Activated effector memory CD4-positive, alpha-beta T cell treated with Interleukin-2 at 50 U/mL for 16 hours (primary cell): ENCODE data around the gene CMIP.
"Not testable (repeated sequence)": the region's sequence is repeated elsewhere in the genome, so short reads cannot be mapped to it uniquely, and the experiment has no call there.

Experiments
- DNase-seq: peaks from one replicate; pipeline ENCODE4 v3.0.0-alpha.2; 2020

CMIP gene

DNA sequence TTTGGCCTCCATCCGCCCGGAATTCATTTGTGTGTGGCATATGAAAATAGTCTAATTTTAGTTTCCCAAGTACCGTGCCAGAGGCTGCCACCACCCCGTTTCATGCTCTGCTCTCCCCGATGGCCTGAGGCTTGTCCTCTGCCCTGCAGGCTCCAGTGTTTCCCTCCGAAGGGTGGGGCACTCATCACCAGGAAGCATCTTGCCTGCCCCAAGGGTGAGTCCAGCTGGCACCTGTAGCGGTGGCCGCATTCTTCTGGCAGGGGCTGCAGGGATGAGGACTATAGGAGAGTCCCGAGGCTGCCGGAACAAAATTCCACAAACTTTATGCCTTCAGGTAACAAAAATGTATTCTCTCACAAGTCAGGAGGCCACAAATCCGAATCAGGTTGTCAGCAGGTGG is 23.1 kb upstream of the CMIP start:
- DNase-seq = no peak

DNA sequence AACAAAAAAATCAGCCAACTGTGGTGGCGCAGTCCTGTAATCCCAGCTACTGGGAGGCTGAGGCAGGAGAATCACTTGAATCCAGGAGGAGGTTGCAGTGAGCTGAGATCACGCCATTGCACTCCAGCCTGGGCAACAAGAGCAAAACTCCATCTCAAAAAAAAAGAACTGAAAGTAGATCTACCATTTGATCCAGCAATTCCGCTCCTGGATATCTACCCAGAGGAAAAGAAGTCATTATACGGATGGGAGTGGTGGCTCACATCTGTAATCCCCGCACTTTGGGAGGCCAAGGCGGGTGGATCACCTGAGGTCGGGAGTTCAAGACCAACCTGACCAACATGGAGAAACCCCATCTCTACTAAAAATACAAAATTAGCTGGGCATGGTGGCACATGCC is 22.5 kb upstream of the CMIP start:
- not testable (repeated sequence) for DNase-seq

DNA sequence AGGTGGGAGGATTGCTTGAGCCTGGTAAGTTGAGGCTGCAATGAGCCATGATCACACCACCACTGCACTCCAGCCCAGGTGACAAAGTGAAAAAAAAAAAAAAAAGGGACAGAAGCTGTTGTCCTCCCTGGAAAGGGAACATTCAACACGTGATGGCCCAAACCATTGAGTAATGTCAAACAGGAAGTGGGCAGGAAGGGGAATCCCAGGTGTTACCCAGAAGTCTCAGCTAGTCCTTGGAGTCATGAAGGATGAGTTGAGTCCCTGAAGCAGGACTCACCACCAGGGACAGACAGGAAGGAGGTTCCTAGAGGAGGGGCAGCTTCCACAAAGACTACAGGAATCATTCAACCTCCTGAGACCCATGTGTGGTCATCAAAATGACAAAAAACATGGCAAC is 19.8 kb upstream of the CMIP start:
- DNase-seq = no peak

DNA sequence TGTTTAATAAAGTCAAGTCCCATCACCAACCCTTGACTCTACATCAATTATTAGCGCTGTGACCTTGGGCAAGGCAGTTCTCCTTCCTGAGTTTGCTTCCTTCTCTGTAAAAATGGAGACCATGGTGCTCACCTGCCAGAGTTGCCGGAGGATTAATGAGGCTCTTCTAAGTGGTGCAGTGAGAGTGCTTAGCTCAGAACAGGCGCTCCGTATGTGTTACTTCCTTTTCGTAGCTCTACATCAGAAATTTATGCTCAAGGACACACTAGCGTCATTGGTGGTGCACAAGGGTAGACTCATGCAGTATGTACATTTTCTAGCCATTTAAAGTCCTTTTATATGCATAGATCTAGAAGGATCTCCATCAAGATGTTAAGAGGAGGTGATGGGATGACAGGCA is 17.4 kb upstream of the CMIP start:
- DNase-seq = no peak

DNA sequence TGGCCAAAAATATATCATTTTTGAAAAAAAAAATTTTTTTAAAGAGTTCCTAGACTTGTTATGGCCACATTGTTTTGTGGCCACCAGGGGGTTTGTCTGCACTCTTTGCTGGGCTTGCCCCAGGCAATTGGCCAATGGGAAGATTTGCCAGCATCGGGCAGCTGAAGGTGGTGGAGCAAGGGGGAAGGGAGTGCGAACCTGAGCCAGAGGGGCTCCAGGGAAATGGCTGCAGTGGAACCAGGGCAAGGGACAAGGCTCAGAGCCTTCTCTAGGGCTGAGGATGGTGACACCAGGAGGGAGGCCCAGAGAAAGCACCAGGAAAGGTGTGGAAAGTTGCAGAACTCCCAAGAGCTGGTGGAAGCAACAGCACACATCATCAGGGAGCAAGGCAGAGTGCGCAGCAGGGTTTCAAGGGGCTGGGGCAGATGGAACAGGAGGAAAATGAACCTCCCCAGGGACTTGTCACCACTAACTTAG is 15.5 kb upstream of the CMIP start:
- DNase-seq = no peak

DNA sequence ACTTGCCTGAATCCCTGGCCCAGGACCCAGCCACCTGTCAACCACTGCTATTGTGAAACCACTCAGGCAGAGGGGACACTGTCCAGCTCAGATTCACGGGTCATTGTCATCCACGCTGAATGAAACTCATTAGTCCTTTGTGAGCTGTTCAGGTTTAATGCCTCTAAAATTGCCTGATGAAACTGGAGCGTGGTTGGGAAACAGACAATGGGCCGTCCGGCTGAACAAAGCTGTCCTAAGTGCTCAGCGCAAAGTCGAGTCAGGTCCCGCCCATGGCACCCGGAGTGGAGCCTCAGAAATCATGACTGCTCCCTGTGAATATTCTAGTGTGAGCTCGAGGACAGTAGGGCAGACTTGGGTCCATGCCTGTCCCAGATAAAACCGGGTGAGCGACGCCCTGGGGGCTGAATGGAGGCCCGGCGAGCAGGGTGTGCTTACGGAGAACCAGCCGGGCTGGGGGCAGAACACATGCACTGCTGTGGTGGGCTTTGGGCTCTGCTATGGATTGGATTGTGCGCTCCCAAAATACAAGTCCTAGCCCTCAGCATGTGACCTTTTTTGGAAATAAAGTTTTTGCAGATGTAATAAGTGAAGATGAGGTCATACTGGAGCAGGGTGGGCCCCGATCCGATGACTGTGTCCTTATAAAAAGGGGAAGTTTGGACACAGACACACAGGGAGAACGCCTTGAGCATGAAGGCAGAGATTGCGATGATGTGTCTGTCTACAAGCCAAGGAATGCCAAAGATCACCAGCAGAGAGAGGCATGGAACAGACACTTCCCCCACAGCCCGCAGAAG is 12.9 kb upstream of the CMIP start:
- DNase-seq = no peak

DNA sequence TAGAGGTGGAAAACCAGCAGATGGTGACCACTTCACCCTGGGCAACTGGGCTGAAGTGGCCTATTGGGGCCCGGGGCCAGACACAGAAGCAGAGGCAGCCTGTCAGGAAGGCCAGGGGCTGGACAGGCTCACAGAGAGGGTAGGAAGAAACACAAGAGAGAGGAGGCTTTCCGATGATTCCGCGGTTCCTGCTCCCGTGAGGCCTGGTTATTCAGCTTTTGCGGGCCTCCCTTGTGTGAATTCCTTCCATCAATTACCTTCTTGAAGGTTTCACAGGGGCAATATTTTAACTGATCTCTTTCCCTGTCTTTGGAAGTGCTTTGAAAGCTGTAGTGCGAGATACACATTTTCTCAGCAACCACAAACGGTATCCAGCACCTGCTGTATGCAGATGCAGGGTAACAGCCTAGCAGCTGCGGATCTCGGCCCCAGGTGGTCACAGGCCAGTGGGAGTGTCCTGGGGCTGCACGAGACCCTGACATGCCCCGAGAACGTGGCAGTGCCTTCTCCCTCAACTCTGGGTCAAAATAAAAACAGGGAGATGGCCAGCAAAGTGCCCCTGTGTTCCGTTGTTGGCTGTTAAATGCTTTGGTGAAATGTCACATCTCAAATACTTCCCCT is 11.6 kb upstream of the CMIP start:
- DNase-seq = no peak

DNA sequence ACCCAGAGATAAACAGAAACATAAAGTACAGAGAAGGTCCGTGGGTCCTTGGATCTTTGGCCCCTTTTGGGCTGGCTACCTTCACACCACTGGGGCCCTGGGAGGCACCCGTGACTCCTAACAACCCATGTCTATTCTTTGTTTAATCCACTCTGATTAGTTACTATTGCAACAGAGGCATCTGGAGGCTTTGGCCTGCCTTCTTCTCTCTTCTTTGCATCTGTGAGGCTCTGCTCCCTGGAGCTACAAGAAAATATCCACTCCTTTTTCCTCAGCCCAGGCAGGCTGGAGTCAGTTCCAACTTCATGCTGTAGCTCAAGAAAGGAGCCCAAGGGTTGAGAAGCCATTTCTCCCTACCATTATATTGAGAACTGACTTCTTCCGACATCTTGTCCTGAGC is 9.5 kb upstream of the CMIP start:
- no peak for DNase-seq

DNA sequence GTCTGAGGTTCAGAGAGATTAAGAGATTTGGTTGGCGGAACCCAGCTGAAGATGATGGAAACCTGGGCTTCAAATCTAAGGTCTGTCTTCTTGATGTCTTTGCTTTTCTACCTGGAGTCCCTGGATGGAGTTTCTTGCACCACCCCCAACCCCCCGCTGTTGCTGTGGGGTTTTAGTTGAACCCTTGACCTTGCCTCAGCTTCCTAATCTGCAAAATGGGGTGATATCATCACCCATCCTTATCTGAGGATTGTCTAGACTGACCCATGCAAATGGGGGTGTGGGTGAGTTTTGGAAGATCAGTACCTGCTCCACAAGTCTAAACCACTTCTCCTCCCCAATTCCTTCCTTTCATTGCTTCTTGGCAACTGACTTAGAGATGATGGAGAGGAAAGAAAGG is 9.0 kb upstream of the CMIP start:
- DNase-seq = no peak

DNA sequence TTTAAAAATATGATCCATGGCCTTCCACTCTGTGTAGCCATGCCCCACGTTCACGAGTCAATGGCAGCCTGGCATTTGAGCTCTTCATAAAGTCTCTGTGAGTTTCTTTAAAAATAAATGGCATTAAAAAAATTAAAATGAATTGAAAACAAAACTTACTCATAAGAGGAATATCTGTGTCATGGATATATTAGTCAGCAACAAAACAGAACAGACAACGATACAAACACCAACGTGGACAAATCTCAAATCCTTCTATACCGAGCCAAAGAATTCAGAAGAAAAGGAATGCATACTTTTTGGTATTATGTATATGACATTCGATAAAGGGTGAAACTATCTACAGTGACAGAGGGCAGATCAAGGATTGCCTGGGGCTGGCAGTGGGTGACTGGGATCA is 8.2 kb upstream of the CMIP start:
- DNase-seq = no peak

DNA sequence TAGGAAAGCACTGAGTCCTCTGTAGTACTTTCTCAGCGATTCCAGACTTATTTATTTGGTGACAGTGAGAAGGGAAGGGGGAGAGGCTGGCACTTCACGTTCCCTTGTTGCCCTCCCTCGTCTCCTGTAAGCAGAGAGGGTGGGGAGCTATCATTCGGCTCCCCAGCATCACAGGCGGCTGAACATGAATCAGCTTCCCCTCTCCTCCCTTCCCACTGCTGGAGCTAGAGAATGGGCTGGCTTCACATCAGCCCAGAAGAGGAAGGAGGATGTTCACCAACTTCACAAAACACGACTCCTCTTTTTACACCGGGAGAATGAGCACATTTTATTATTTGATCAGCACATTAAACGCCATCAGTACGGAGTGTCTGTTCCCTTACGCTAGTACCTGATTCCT is 6.7 kb upstream of the CMIP start:
- DNase-seq = no peak

DNA sequence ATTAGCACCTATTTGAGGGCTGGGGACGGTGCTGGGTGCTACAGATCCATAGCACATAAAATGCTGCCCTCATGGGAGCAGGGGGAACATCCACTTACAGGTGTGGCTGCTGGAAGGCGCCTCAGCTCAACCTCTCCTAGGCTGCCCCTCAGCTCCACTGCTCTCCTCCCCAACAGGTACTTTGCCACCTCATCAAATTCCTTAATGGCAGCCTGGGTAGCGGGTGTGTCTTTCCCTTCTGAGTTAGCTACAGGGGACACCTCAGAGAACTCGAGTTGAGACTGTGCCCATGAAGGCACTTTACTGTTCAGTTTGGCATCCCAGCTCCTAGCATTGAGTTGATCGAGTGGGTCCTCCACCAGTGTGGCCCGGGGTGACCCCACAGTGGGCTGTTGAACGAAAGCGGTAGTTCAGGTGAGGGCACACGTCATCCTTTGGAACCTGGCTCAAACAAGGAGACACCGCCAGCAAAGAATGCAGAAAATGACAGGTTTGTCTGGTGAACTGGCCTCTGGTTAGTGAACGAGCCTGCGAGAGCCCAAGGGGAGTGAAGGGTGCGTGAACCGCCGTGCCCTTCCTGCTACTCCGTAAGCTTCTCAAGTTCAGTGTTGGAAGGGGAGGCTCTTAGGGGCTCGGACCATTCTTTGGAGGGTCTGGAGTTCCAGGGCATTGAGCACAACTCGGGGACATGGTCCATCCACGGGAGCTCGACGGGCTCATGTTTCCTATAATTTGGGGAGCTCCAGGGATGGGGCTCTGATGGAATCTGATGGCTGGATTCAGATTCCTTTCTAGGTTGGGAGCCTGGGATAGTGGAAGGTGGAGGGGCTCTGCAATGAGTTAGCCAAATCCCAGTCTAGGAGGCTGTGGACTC is 3.5 kb upstream of the CMIP start:
- DNase-seq = no peak

DNA sequence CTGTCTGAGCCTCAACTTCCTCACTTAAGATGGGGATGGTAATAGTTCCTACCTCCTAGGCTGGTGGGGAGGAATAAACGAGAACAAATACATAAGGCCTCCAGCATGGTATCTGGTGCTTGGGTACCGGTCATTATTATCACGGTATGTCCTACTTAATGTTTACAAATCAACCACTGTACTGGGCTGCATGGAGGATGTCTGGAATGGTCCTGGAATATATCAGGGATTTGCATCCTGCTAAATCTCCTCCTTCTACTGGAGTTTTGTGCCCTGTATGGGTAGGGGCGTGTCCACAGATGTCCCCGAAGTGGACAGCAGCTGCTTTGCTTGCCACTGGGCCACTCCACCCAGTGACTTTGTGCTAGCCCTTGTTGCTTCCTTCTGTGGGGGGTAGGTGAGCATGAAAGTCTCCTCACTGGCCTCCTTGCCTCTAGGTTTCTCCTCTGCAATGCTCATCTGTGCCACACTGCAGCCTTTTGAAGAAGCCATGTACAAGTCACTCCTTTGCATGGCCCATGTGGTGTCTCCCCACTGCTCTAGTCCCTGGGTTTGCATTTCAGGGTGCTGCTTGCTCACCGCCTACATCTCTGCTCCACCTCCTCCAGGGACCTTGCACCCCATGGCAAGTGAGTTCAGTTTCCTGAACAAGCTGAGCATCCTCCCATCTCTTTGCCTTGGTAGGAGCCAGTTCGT is 2.2 kb upstream of the CMIP start:
- DNase-seq = no peak

DNA sequence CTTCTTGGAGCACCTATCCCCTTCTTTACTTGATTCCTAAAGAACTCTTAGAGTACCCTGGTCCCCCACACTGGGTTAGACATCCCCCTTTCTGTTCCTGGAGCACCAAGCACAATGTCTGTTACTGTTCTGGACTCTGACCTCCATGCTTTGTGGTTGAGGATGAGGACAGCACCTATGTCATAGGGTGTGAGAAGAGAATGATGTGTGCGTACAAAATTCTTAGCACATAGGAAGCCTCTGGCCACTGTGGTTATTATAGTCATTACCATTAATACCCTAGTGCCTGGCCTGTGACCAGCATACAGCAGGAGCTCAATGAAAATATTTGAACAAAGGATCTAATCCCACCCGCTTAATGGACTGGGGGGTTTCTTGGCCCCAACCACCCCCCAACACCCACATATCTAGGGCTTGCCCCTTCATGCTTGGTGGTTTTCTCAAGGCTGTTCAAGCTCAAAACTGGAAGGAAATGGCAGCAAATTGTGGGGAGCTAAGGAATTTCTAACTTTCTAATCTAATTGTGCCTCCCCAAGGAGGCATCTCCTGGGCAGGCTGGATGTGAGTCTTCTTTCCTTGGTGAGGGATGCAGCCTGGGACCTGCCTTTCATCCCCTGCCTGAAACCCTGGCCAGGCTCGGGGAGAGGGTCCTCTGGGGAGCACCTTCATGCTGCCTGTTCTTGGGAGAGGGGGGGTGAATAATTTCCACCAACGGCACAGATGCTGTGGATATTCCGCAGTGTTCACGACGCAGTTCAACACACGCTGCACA is 1.5 kb upstream of the CMIP start:
- DNase-seq = no peak

DNA sequence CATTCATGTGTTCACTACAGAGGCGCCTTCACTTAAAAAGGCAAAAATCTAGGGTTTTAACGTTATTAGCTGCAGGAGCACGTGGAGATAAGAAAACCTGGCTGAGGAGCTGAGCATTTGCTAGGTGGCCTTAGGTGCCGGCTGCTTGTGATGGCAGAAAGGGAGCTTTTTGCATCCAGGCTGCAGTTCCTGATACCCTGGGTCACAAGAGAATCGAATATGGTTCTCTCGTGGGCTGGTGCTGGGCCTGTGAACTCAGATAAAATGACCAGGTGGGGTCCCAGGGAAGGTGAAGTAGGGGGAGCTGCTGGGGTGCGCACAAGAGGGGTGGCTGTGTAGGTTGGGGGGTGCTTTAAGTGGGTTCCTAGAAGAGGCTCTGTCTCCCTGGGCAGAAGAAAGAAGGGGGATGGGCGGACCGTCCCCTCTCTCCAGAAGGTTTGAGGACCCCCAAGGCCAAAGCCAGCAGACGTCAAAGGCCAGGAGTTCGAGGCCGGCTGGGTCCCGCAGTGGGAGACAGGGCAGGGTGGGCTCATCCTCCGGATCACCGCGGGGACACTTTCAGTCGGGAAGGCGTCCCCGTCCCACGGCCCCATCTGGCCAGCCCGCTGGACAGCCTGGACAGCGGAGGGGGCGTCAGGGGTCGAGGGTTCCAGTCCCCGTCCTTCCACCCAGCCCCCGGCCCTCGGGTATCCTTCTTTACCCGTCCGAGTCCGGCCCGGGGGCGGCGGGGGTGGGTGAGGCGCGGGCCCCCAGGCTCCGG is 740 bp upstream of the CMIP start:
- no peak for DNase-seq

DNA sequence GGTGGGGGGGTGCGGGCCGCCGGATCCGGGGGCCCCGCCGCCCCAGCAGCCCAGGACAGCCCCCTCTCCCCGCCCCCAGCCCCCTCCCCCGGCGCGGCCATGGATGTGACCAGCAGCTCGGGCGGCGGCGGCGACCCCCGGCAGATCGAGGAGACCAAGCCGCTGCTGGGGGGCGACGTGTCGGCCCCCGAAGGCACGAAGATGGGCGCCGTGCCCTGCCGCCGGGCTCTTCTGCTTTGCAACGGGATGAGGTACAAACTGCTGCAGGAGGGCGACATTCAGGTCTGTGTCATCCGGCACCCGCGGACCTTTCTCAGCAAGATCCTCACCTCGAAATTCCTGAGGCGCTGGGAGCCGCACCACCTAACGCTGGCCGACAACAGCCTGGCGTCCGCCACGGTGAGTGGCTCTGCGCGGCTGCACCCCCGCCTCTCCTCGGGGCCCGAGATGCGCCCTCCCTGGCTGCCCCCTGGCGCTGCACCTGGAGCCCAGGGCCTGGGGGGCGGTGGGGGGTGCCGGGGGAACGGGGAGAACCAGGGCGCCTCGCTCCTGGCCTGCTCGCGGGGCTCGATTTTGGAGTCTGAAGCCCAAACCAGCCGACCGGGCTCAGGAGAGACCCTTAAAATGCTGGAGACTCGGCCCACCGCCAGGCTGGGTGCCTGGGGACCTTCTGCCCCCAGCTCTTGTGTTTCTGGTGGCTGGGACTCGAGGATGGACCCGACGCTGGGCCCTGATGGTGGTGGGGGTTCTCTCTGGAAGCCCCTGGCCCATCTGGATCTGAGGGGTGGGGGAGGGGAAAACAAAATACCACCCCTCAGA is 744 bp downstream of the CMIP start:
- DNase-seq = peak; percentile 26

DNA sequence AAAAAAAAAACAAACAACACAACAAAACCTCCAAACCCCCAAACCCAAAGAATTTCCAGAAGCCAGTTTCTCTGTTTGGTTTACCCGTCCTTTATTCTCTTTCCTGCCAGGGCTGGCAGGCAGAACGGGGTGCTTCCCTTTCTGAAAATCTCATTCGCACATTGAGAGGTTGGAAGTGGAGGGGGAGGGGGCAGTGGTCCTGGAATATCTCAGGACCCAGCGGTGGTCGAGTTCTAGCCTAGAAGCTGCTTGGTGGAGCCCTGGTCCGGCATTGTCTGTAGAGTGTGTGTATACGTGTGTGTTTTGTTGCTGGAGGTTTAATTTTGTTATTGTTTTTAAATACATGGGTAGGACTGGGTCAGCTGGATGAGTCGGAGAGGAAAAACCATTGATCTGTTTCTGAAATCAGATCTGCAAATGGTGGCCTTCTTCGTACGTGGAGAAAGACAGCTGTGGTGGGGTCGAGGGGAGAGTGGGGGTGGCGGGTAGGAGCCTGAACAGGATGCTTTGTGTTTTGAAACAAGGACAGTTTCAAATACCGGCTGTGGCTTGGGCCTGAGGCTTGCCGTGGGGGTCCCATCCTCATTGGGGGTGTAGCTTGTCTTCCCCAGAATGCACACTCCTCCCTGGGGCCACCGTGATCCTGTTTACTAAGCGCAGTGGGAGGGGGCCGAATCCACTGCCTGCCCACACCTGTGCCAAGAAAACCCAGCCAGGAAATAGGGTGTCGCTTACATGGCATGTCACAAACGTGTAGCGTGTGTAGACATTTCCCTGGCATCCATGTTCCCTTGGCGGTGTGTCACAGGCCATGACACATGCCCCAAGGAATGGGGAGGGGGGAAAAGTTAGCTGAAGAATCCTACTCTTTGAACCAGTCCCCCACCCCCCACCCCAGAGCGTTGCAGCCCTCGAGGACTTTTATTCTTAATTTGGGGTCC is 1.6 kb downstream of the CMIP start:
- no peak for DNase-seq

DNA sequence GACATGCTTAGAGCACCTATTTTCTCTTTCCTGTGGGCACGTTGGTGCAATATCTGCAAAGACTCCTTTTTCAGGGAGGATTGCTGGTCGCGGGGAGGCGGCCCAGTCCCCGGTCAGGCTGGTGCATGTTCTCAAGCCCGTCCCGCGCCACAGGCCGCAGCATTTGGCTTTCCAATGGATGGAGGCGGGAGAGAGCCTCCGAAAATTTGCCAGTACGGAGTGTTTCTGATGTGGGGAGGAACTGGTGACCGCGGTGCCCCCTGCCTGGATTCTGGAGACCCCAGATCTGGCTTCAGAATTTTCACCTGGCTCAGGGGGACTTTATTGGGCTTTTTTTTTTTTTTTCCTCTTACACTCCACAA is 2.3 kb downstream of the CMIP start:
- DNase-seq = no peak

DNA sequence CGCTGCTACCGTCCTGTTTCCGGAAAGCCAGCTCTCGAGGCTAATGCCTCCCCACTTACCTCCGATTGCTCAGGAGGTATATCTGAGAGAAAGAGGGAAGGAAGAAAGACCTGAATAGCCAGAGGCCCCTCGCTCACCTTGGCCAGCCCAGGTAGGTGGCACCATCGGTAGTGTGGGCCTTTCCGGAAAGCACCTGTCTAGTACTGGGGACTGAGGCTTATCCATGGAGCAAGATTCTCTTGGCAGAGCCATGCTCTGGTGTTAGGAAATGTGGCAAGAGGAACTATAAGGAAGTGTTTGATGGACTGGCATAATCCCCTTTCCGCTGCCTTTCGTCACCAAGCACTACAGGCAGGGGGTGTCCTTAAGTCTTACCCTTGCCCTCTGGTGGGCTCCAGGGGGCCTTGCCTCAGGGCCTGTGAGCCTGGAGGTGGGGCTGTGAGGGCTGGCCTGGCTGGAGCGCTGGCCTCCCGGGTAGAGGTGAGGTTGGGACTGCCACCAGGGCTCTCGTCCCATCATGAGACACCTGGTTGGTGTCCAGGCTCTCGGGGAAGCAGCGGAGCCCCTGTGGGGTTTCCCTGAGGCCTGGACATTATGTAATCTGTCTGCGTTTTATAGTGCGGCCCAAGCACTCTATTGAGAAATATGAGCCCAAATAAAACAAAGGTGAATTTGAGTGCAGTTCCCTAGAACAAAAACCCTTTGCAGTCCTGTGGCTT is 2.9 kb downstream of the CMIP start:
- no peak for DNase-seq
